Amniotic epithelial cell (primary cell): Measurements from ENCODE around the gene SLC24A3.
"Not testable (repeated sequence)": the region's sequence is repeated elsewhere in the genome, so short reads cannot be mapped to it uniquely, and the experiment has no call there.

ENCODE experiments used
- DNase-seq: peaks from one replicate; pipeline ENCODE4 v3.0.0-alpha.2; 2010; ENCODE audit warnings: low read depth

SLC24A3 gene

DNA sequence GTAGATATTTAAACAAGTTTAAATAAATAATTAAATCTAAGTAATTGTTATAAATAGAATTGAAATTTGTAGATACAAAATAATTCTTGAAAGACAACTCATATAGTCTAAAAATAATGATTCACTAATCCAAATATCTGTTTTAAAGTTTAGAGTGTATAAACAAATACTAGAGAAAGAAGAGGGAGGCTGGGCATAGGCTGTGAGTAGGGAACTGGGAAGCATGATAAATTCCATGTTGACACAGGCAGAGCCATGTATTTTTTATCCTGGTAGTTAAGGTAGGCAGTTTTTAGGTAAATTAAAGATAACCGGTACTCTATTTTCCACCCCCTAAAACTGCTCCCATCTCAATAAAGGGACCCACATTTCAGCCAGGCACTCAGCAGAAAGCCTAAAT, 534.0 kb downstream of the SLC24A3 start:
- DNase-seq: no peak

DNA sequence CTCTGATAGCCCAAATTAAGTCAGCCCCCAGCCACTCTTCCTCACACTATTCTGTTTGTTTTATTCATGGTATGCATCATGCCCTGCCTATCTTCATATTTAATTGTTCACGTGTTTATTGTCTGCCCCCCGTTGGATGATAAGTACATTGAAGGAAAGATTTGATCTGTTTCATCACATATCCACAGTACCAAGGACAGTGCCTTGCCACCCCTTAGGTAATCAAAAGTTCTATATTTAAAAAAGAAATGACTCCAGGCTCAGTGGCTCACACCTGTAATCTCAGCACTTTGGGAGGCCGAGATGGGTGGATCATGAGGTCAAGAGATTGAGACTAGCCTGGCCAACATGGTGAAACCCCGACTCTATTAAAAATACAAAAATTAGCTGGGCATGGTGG, 535.5 kb downstream of the SLC24A3 start:
- DNase-seq: no peak

DNA sequence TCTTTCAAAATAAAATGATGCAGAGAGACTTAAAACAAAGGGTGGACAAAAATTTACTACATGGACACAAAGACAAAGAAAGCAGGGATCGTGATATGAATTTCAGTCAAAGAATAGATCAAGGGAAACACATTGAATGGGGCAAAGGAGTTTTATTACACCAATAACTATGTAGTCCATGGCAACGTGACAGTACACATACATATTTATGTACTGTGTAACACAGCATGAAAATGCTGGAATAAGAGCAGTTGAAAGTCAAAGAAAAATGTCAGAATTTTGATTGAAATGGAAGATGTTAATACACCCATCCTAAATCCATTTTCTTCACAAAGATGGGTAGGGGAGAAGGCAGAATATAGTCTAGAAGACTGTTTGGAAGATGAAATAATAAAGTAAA, 536.2 kb downstream of the SLC24A3 start:
- no peak for DNase-seq

DNA sequence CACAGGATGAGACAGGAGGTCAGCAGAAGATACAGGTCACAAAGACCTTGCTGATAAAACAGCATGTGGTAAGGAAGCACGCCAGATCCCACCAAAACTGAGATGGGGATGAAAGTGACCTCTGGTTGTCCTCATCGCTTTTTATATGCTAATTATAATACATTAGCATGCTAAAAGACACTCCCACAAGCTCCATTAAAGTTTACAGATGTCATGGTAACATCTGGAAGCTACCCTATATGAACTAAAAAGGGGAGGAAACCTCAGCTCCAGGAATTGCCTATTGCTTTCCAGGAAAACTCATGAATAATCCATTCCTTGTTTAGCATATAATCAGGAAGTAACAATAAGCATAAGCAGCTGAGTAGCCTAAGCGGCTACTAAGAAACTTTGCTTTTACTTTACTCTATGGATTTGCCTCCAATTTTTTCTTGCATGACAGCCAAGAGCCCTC, 537.2 kb downstream of the SLC24A3 start:
- no peak for DNase-seq

DNA sequence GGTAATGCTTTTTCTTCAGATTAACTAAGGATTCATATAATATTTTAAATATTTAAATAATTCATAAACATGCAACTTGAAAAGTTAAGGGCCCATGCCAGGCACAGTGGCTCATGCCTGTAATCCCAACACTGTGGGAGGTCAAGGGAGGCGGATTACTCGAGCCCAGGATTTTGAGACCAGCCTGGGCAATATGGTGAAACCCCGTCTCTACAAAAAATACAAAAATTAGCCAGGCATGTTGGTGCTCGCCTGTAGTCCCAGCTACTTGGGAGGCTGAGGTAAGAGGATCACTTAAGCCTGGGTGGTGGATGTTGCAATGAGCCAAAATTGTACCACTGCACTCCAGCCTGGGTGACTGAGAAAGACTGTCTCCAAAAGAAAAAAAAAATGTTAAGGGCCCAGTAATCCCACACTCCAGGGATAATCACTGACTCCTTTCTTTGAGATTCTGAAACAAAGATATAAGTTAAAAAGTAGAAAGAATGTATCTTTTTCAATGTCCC, 537.7 kb downstream of the SLC24A3 start:
- DNase-seq: no peak

DNA sequence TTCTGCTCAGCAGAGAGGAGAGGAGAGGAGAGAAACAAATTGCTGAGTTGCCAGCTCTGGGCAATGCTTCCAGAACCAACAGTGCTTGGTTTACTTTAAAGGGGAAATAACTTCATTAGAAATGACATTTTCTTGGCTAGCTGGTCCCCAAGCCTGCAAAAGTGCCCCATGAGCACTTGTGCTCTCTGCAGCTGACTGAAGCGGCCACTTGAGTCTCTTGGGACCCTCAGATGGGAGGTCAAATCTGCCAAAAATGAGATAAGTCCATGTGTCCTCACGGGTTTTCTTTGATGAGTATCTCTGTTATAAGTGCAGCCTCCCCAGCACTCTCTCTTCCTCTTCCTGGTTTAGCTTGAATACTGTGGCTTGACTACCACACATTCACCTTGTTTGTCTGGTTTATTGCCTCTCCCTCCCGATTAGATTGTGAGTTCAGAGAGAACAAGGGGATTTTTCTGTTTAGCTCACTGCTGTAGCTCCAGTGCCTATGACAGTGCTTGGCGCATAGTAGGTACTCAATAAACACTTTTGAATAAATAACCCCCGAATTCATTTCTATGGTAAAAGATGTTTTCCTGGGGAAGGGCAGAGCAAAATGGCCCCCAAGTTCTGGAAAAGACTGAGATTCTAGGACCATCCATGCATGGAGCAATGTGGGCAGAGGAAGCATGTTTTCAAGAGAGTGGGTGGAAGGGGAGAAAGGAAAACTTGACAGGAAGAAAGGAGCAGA, 538.6 kb downstream of the SLC24A3 start:
- no peak for DNase-seq

DNA sequence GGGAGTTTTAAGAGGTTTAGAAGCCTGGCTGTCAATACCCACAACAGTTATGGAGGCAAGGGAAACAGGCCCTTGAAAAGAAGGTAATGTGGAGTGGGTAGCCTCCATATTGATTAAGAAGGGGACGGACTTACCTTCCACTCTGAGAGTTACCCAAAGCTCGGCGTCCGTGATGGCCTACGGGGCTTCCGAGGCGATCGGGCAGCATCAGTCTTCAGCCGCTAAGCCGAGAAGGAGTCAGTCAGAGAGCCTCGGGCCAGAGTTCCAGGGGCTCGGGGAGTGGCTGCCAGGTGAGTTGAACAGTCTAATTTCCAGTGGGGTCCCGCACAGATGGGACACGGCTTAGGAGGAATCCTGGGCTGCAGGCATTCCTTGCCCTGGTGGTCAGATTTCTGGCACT, 541.8 kb downstream of the SLC24A3 start:
- not testable (repeated sequence) for DNase-seq

DNA sequence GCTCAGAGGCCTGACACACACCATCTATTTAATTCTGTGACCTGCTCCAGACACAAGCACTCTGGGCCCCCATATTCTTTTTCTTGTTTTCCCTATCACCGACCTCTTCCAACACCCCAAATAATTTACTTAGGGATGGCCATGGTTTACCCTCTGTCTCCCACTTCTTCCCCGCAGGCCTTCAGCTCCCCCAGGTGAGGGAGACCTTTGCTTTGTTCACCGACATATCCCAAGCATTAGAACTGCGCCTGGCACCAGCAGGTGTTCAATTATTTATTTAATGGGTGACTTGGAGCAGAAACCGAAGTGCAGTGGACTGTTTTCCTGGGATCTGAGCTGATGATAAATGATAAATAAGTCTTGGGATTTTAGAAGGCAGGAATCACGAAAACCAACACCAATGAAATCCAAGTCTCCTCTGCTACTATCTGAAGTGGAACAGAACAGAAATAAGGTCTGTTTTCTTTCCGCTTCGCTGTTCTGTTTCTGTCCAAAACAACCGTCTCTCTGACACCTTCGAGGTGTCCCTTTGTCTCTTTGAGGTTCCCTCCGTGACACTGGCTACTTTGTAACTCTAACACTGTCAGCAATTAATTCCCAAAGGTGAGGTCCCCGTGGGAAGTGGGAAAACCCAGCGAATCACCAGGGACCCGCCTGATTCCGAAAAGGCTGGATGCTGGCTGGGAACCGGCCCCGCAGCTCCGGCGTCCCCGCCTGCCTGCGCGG, 544.5 kb downstream of the SLC24A3 start:
- DNase-seq: no peak

DNA sequence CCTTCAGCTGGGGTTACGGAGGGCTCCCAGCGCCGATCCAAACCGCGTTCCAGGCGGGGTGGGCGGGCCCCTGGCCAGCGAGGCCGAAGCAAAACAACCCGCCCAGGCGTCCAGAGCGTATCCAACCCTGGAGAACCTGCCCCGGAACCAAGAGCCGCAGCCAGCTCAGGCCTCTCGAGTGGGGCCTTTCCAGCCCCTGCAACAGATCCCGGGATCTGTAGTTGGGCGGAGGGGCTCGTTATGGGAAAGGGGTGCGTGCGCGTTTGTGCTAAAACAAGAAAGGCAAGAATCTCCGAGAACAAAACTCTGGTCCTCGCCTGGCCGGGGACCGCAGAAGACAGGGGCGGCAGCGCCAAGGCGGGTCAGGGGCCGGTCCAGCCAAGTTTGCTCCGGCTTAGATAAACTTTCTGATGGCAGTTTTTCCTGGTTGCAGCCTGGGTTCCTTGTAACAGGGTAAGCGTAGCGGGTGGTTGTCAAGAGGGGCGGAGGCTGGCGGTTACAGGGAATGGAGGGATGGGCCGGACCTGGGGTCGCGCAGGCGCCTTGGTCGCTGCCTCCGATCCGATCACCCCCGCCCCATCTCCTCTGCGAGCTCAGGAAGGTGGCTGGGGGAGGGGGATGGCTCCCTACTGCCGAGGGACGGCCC, 545.2 kb downstream of the SLC24A3 start:
- peak; percentile 84 for DNase-seq

DNA sequence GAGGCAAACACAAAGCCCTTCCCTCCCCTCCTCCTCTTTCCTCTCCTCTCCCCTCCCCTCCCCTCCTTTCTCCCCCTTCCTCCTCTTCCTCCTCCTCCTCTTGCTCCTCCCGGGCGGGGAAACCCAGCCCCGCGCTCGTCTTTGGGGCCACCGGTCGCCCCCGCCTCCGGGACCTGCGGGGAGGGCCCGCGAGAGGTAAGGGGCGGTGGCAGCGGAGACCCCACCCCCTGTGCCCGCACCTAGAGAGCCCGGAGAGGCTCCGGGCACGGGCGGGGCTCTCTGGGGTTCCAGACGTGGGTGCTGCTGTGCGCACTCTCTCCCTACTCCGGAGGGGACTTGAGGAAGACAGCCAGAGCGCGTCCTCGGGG, 545.7 kb downstream of the SLC24A3 start, which contains the start of gene RIN2:
Gene RIN2, plus strand, starts transcription at position 126 of the 368 bp plus-strand sequence. CDS start 131,344 bp downstream, outside the sequence.
- no peak for DNase-seq

DNA sequence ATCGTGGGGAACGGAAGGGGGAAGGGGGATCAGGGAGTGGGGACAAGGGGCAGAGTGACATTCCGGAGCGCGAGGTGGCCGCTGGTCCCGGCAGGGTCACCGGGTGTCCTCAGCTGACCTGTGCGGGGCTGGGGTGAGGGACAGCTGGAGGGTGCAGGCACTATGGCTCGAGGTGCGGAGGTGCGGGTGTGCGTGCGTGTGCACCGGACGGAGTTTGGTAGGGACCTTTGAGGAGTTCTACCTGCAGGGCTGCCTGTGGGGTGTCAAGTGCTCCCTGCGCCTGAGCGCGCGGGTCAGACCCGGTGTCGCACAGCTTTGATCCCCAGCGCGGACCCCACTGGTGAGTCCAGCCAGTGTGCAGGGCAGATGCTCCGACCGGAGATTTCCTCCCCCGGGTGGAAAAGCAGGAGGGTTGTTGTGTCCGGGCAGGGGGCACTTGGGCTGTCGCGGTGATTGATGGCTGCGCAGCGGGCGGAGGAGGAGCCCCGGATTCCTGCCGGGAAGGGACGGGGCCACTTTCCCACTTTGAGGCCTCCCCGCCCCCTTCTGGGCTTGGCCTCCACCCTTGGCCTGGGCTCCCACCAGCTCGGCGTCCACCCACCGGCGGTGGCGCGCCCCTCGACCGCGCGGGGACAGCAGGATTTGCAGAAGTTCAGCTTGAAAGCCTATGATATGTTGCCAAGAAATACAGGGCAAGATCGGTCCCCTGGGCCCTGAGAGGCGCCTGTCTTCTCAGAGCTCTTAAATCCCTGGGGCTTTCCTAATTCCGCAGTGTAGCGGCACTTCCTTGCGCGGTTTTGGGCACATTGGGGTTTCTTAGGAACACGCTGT, 546.3 kb downstream of the SLC24A3 start:
- DNase-seq: peak; percentile 16

DNA sequence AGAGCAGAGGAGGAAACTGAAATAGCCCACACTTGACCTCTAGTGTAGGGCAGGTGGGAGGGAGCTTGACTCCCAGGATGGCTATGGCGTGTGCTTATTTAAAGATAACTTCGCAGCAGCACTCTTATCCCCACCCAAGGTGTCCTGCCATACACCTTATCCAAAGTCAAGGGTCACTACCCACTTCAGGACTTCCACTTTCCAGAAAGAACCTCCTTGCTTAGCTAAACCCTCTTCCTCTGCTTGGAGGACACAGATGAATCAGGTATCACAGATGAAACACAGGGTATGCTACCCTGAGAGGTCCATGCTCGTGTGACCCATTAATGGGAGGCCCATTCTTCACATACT, 547.9 kb downstream of the SLC24A3 start:
- DNase-seq: no peak

DNA sequence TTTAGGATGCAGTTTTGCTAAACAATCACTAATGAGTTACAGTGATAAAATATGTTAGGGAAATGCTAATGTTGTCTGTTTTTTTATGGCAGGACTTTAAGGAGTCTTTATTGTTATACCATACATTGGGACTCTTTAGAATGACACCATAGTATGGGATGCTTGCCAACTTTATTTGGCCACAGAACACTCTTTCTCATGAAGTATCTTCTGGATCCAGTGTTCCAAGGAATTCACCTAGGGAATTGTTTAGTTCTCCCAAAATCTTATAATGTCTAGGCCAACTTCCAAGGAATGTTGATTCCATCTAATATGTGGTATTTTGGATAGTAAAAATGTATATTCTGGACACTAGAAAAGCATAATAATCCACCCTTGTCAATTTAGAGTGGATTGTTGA, 548.9 kb downstream of the SLC24A3 start:
- no peak for DNase-seq

DNA sequence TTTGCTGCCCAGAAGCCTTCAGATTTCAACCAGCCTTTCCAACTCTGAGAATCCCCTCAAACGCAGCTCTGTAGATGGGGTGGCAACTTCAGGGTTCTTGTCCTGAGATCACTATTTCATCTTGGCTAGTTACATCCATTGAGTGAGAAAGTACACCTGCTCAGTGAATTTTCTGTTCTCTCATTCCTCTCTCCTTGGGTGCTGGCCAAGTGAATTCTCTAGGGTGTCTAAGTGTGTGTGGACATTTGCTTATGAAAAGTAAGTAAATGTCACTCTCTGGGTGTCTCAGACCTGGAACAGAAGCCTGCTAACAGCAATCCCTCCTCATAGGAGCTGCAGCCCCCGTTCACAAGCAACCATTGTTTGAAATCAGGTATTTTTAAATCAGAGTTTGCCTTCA, 549.4 kb downstream of the SLC24A3 start:
- DNase-seq: no peak

DNA sequence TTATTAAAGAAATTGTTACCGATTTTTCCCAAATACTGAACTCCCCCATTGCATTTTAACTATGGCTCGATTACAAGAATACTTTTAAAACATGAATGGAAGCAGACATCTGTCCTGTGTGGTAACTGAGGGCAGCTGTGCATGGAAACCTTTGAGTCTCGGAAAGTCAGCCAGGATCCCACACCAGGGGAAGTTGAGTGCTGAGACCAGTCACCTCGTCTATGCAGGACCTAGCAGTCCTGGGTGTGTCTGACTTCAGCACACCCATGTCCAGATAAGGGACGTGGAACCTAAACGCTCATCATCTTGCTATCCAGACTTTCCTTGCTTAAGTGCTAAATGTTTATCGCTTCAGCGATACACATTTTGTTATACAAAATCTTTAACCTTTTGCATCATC, 551.8 kb downstream of the SLC24A3 start:
- no peak for DNase-seq

DNA sequence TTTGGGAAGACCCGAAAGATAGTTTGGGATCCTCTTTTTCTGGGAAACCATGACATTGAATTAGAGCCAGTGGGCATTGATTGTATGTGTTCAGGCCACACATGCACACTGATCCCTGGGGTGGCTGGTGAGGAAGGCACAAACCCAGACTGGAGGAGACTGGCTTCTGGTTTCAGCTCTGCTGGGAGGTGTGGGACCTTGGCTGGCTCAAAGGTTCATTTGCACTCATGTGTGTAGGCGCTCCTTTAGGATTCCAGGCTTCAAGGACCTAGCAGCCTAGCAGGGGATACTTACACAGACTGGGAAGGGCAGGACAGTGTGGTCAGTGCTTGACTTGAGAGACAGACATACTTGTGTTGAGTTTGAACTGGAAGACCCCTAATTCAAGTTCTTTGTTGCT, 552.8 kb downstream of the SLC24A3 start:
- DNase-seq: no peak

DNA sequence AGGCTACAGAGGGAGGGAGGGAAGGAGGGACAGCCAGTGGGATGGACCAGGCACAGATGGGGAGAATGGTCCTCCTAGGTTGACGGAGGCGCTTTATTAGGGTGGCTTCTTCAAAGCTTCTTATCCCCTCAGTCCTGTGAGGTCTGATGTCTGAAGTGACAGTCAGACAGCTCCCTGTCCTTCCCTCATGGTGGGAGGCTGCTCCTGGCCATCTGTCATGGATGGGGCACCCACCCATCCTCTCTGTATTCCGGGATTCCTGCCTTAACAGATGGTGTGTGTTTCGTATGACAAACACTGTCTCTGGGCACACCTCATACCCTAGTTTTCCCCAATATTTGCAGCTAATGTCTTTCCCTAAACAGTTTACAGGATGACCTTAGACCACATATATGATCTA, 553.5 kb downstream of the SLC24A3 start:
- DNase-seq: no peak

DNA sequence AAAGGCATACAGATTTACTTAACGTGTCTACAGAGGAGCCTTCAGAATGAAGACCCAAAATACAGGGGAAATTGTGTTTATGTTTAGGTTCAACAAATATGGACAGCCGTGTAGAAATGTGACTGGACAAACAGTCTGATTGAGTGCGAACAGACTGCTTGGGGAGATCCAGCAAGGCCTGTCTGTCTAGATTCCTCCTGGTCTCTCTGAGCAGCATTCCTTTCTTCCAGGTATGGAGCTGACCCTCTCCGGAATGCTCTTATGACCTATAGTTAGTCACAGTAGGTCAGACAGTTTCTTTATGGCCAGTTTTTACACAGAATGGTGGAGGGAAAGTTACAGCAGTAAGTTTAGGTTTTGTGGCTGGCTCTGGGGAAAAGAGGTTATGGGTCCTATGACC, 554.6 kb downstream of the SLC24A3 start:
- DNase-seq: no peak

DNA sequence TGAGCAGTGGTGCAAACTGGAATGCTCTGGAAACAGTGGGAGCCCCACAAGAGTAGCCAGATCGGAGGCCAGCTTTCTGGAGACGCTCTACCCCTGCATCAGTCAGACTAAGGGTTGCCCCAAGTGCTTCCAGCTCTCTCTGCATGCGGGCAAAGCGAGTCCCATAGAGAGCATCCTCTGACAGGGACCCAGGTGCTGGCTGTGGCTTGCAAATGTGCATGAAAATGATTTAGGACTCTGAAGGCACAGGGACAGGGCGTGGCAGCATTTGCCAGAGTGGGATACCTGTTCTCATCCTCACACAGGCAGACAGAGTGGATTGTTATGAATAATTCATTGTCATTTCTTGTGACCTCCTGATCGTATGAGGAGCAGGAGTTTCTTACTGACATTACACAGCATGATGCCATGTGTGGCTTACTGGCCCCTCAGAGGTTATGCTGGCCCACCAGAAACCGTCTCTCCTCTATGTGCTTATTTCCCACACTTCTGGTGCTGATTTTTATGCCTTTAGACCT, 555.9 kb downstream of the SLC24A3 start:
- no peak for DNase-seq

DNA sequence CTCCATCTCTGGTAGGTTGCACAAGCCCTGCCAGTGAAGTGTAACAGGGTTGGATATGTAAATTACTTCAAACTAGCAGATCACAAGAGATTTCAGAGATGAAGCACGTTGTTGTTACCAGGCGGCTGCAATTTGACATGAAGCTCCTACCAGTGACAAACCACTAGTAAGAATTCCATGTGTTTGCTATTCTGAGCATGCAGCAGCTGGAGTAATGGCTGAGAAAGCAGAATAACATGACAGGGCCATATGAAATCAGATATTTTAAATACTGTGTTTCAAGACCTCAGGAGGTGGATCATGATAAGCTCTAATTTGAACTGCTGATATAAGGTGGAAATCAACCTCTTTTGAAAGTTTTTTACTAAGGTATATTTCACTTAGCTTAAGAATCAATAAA, 557.1 kb downstream of the SLC24A3 start:
- DNase-seq: no peak

DNA sequence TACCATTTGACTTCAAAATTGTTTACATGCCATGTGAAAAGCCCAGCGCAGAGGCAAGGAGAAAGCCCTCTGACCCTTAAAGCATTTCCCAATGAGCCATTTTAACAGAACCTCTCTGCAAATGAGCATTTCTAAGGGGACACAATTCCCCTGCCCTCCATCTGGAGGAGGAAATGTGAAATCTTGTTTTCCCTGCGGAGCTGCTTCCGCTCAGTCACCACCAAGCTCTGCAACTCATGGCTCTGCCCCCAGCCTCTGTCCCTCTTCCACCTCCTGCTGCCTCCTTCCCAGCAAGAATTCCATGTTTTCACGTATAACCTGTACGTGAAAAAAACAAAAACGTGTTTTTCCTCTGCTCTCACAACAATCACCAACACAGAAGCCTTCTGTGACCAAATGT, 557.9 kb downstream of the SLC24A3 start:
- no peak for DNase-seq

DNA sequence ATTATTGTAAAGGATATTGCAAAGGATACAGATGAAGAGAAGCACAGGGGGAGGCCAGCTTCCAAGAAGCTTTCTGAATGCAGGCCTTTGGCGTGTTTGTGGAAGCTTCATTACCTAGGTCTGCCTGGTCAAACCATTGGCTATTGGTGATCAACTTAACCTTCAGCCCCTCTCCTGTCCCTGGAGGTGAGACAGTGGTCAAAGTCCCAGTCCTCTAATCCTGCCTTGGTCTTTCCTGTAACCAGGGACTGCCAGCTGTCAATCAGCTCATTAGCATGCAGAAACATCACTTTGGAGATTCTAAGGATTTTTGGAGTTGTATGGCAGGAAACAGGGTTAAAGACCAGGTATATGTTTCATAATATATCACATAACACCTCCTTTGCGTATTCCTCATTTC, 558.6 kb downstream of the SLC24A3 start:
- DNase-seq: no peak
